ENCODE measurements around the gene LAMC2.

The LAMC2 gene

DNA sequence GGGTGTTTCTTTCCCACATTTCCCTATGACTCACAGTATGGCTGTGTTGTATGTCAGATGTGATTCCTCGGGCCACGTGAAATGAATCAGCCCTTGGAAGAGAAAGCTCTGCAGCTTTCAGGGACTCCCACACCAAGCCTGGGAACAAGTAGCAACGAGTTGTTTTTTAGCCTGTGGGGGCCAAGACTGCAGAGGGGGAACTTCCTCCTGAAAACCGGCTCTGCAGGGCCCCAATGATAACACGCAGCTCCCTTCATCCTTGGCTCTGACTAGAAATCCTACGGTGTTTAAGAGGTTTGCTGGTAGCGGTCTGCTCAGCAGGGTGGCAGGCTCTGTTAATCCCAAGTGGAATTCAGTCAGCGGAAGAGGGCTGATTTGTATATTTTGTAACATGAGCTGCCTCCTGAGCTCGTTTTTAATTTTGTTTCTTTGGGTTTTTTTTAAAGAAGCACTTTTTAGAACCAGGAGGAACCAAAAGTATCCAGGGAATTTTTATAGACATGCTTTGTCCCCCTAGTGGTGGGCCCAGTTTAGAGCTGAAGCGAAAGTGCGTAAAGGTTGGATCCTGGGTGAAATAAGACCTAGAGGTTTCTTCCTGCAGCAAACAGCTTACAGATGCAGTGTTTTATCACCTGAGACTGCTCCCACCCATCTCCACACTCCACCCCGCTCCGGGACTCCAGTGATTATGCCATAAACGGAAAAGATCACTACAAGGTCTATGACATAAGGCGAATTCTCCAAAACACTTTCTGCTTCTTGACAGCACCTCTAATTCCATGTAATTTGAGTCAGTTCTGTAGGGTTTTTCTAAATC lies 48.8 kb downstream of the LAMC2 start:
- no peaks in the 10 kb centered on the region for H3K36me3 ChIP-seq (ENCODE audit: insufficient read depth, low read length)
- TF ChIP-seq, protein P1, sequence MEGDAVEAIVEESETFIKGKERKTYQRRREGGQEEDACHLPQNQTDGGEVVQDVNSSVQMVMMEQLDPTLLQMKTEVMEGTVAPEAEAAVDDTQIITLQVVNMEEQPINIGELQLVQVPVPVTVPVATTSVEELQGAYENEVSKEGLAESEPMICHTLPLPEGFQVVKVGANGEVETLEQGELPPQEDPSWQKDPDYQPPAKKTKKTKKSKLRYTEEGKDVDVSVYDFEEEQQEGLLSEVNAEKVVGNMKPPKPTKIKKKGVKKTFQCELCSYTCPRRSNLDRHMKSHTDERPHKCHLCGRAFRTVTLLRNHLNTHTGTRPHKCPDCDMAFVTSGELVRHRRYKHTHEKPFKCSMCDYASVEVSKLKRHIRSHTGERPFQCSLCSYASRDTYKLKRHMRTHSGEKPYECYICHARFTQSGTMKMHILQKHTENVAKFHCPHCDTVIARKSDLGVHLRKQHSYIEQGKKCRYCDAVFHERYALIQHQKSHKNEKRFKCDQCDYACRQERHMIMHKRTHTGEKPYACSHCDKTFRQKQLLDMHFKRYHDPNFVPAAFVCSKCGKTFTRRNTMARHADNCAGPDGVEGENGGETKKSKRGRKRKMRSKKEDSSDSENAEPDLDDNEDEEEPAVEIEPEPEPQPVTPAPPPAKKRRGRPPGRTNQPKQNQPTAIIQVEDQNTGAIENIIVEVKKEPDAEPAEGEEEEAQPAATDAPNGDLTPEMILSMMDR (conservative IDR thresholded peaks at IDR 0.05; ENCODE audit: low read length), result peak; percentile 84
- TF ChIP-seq EZH2phosphoT487 (IDR thresholded peaks at IDR 0.05; ENCODE audit: borderline replicate concordance), result no peak
- H3K79me2 ChIP-seq (ENCODE audit: insufficient read depth, low read length), result no peaks in the 10 kb centered on the region
- H3K9ac ChIP-seq (ENCODE audit: low read depth, low read length, poor library complexity, severe bottlenecking), result no peak overlapping the region
- no peaks in the 10 kb centered on the region for H3K9me2 ChIP-seq (replicated peaks; ENCODE audit: low read depth, low read length)
- no peaks in the 10 kb centered on the region for H3K9me3 ChIP-seq (ENCODE audit: insufficient read depth, low read depth, low read length)
- no peaks in the 10 kb centered on the region for H3K27me3 ChIP-seq (ENCODE audit: insufficient read depth, low read length, poor library complexity, severe bottlenecking)
- H2AFZ ChIP-seq (ENCODE audit: low read length), result 0 out of 2 replicates have a peak overlapping the region, but pooled peaks have one; percentile 1
- no peaks in the 10 kb centered on the region for H3F3A ChIP-seq (ENCODE audit: low read depth)
- peaks cover 13% of the 10 kb centered on the region for H3K4me1 ChIP-seq (ENCODE audit: insufficient read depth, low read length, poor library complexity, severe bottlenecking)
- H4K20me1 ChIP-seq (ENCODE audit: insufficient read depth, low read length, poor library complexity, severe bottlenecking), result no peaks in the 10 kb centered on the region
- H3K4me2 ChIP-seq (ENCODE audit: low read depth, low read length, poor library complexity, severe bottlenecking), result no peak overlapping the region
- no peak overlapping the region for H3K4me3 ChIP-seq (ENCODE audit: low read length, poor library complexity, severe bottlenecking)

DNA sequence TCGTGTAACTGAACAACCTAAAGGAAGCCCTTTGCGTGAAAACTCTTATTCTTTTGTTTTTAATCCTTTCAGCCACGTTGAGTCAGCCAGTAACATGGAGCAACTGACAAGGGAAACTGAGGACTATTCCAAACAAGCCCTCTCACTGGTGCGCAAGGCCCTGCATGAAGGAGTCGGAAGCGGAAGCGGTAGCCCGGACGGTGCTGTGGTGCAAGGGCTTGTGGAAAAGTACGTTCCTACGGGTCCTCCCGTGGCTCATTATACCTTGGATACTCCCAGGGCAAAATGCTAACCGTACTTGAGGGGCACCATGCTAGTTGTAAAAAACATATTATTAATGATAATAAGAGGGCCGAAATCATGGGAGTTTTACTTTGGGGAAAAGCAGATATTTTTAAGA lies 49.4 kb downstream of the LAMC2 start:
- Histone ChIP-seq H3K9me2 (replicated peaks; ENCODE audit: low read depth, low read length) (no peaks in the 10 kb centered on the region), H3F3A (ENCODE audit: low read depth) (no peaks in the 10 kb centered on the region), H2AFZ (ENCODE audit: low read length) (no peak overlapping the region), H3K4me1 (ENCODE audit: insufficient read depth, low read length, poor library complexity, severe bottlenecking) (peaks cover 13% of the 10 kb centered on the region), H3K79me2 (ENCODE audit: insufficient read depth, low read length) (no peaks in the 10 kb centered on the region), H3K27me3 (ENCODE audit: insufficient read depth, low read length, poor library complexity, severe bottlenecking) (no peaks in the 10 kb centered on the region), H3K36me3 (ENCODE audit: insufficient read depth, low read length) (no peaks in the 10 kb centered on the region), H3K9ac (ENCODE audit: low read depth, low read length, poor library complexity, severe bottlenecking) (no peak overlapping the region), H3K4me3 (ENCODE audit: low read length, poor library complexity, severe bottlenecking) (no peak overlapping the region), H3K9me3 (ENCODE audit: insufficient read depth, low read depth, low read length) (no peaks in the 10 kb centered on the region), H4K20me1 (ENCODE audit: insufficient read depth, low read length, poor library complexity, severe bottlenecking) (no peaks in the 10 kb centered on the region), H3K4me2 (ENCODE audit: low read depth, low read length, poor library complexity, severe bottlenecking) (no peak overlapping the region)
- TF ChIP-seq, protein P1 (conservative IDR thresholded peaks at IDR 0.05; ENCODE audit: low read length), result no peak
- no peak for TF ChIP-seq EZH2phosphoT487 (IDR thresholded peaks at IDR 0.05; ENCODE audit: borderline replicate concordance)

DNA sequence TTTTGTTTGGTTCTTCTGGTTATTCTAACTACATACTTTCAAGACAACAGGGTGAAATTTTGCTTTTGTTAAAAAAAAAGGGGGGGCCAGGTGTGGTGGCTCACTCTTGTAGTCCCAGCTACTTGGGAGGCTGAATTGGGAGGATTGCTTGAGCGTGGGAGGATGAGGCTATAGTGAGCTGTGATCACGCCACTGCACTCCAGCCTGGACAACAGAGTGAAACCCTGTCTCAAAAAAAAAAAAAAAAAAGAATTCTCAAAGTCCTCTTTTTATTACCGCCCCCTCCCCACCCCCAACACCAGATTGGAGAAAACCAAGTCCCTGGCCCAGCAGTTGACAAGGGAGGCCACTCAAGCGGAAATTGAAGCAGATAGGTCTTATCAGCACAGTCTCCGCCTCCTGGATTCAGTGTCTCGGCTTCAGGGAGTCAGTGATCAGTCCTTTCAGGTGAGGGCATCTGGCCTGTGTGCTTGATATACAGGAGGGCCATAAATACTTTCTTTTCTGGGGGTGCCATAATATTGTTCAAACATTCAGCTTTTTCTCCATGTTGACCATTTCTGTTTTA lies 50.2 kb downstream of the LAMC2 start:
- Histone ChIP-seq H3K4me1 (ENCODE audit: insufficient read depth, low read length, poor library complexity, severe bottlenecking) (peaks cover 12% of the 10 kb centered on the region), H3K4me3 (ENCODE audit: low read length, poor library complexity, severe bottlenecking) (no peak overlapping the region), H2AFZ (ENCODE audit: low read length) (no peak overlapping the region), H3K9me3 (ENCODE audit: insufficient read depth, low read depth, low read length) (no peaks in the 10 kb centered on the region), H3K79me2 (ENCODE audit: insufficient read depth, low read length) (no peaks in the 10 kb centered on the region), H3K27me3 (ENCODE audit: insufficient read depth, low read length, poor library complexity, severe bottlenecking) (no peaks in the 10 kb centered on the region), H4K20me1 (ENCODE audit: insufficient read depth, low read length, poor library complexity, severe bottlenecking) (no peaks in the 10 kb centered on the region), H3F3A (ENCODE audit: low read depth) (no peaks in the 10 kb centered on the region), H3K9me2 (replicated peaks; ENCODE audit: low read depth, low read length) (no peaks in the 10 kb centered on the region), H3K36me3 (ENCODE audit: insufficient read depth, low read length) (no peaks in the 10 kb centered on the region), H3K4me2 (ENCODE audit: low read depth, low read length, poor library complexity, severe bottlenecking) (no peak overlapping the region), H3K9ac (ENCODE audit: low read depth, low read length, poor library complexity, severe bottlenecking) (no peak overlapping the region)
- TF ChIP-seq, protein P1 (conservative IDR thresholded peaks at IDR 0.05; ENCODE audit: low read length), result no peak
- no peak for TF ChIP-seq EZH2phosphoT487 (IDR thresholded peaks at IDR 0.05; ENCODE audit: borderline replicate concordance)

Measured in Loucy (cell line).